HG03095 (cell line): ENCODE results near the gene PAPLN.

Source experiments
- ATAC-seq: cut with Tn5 transposase; IDR thresholded peaks from one replicate; pipeline ENCODE4 v1.9.1; 2021; ENCODE audit warnings: moderate library complexity; ENCODE audit not compliant: unreplicated experiment

PAPLN gene

DNA sequence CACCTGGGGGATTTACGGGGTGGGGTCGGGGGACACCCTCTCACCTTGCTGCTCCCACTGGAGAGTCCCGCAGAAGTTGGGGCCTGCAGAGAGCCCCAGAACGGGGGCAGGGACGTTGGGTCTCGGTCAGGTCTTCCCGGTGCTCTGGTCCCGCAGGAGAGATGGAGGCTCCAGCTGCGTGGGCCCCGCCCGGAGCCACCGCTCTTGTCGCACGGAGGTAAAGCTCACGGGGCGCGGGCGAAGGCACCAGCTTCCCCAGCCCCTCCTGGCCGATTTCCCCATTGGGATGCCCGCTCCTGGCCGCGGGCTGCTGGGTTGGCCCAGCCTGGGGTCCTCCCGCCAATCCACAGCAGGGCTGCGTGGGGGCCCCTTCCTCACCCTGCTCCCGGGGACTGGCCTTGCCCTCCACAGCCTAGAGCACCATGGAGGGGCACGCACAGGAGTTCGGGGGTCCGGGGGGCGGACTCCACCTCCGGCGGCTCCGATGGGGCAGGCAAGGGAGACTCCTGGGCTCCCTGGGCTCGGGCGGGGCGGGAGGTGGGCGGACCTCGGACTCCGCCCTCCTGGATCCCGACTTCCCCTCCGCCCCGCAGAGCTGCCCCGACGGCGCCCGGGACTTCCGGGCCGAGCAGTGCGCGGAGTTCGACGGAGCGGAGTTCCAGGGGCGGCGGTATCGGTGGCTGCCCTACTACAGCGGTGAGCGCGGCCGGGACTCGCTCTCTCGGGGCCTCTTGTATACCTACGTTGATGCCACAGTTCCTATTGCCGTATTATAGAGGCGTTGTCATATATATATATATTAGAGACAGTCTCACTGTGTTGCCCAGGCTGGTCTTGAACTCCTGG lies 8.4 kb downstream of the PAPLN start:
- ATAC-seq: peak; percentile 58

DNA sequence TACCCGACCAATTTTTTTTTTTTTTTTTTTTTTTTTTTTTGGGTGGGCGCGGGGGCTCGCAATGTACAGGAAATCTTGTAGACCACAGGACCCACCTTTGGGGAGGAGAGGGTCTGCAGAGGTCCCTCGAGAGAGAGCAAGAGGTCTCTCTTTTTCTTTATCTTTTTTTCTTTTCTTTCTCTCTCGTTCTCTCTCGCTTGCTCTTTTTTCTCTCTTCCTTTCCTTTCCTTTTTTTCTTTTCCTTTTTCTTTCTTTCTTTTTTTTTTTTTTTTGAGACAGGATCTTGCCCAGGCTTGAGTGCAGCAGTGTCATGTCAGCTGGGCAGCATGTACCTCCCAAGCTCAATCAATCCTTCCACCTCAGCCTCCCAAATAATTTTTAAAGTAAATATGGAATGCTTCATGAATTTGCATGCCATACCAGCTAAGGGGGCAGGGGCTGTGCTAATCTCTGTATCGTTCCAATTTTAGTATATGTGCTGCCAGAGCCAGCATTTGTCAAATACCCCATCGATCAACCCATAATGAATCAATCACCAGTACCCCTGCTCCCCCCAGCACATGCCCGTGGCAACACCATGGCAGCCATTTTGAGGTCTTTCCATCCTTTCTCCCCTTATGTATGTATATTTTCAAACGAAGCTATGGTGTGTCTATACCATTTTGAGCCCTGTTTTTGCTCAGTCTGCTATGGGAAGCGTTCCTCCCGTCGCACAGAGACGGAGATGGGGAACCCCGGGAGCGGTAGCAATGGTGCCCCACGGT lies 9.3 kb downstream of the PAPLN start:
- ATAC-seq: no peak

DNA sequence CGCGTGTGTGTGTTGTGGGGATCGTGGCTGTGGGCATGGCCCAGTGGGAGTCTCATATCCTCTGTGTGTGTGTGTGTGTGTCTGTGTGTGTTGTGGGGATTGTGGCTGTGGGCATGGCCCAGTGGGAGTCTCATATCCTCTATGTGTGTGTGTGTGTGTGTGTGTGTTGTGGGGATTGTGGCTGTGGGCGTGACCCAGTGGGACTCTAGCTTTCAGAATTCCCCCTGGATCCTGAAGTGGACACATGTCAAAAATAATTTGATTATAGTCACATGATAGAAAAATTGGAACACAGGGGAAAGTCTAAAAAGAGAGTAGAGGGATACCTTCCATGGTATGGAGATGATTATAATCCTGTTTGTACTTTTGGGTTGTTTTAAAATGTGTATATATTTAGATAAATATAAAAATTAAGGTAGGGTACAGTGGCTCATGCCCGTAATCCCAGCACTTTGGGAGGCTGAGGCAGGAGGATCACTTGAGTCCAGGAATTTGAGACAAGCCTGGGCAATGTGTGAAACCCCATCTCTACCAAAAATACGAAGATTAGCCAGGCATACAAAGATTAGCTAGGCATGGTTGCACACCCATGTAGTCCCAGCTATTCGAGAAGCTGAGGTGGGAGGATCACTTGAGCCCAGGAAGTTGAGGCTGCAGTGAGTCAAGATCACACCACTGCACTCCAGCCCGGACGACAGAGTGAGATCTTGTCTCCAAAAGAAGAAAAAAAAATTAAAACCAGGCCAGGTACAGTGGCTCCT lies 11.0 kb downstream of the PAPLN start:
- no peak for ATAC-seq

DNA sequence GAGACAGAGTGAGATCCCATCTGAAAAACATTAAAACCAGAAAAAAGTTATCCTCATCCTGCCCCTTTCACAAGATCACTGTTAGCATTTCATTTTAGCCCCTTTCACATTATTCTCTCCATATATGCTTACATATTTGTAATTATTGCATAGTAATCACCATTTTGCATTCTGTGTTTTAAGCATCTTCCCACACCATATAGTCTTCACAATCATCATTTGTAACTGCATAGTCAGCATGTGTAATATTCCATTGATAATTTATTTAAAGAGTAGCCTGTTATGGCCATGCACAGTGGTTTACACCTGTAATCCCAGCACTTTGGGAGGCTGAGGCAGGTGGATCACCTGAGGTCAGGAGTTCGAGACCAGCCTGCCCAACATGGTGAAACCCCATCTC lies 11.8 kb downstream of the PAPLN start:
- ATAC-seq: no peak

DNA sequence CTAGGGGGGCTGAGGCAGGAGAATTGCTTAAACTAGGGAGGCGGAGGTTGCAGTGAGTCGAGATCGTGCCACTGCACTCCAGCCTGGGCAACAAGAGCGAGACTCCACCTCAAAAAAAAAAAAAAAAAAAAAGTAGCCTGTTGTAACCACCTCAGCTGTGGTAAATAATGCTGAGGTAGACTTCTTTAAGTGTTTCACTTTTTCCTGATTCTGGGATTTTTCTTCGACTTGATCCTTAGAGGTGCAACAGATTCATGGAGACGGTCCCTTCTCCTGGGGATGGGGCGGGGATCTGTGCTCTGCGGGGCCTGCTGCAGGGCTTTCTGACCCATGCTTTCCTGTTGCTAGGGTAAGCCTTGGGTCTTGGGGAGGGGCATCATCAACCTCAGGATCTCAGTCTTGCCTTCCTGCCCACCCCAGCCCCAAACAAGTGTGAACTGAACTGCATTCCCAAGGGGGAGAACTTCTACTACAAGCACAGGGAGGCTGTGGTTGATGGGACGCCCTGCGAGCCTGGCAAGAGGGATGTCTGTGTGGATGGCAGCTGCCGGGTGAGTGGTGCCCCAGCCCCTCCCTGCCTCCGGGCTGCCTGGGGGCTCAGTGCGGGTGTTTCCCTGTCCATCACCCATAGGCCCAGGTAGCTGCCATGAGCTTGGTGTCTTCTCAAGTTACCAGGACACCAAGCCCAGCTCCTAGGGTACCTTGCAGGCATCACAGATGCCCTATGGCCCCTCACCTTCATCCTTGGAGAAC lies 12.4 kb downstream of the PAPLN start:
- ATAC-seq: no peak

DNA sequence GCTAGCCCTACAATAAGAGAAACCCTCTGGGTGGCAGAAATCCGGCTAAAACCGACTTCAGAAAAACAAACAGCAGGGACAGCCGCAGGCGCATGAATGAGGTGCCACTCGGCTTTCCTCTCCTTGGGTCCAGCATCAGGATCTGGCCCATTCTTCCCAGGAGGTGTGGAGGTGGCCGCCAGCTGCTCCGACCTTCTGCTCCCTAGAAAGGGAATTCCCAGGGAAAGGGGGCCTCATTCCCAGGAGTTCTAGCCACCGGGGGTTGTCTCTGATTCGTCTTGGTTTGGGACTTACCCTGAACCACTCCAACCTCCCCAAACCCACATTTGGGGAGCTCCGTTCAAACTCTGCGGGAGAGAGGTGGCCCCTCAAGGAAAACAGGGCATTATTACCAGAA lies 13.0 kb downstream of the PAPLN start:
- ATAC-seq: no peak

DNA sequence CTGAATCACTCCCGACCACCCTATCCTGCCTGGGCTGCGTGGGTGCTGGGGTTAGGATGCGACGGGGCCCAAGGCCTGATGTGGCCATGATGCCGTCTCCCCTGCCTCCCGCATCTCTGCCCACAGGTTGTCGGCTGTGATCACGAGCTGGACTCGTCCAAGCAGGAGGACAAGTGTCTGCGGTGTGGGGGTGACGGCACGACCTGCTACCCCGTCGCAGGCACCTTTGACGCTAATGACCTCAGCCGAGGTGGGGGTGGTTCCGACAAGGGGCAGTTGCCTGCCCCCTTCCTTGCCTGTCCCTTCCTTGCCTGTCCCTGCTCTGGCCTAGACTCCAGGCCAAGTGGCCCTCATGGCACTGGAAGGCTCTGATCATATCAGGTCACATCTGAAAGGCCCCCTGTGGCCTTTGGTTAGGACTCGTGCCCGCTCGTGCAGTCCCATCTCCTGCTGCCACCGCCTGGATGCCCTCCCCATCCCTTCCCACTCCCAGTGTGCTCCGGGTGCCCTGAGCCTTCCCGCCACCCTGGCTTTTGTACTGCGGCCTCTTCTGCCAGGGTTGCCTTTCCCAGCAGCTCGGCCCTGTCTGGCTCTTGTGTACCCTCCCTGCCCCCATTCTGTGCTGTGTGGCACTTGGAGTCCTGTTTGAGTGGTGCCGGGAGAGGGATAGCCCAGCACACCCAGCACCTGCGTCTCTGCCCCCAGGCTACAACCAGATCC lies 13.6 kb downstream of the PAPLN start:
- ATAC-seq: no peak

DNA sequence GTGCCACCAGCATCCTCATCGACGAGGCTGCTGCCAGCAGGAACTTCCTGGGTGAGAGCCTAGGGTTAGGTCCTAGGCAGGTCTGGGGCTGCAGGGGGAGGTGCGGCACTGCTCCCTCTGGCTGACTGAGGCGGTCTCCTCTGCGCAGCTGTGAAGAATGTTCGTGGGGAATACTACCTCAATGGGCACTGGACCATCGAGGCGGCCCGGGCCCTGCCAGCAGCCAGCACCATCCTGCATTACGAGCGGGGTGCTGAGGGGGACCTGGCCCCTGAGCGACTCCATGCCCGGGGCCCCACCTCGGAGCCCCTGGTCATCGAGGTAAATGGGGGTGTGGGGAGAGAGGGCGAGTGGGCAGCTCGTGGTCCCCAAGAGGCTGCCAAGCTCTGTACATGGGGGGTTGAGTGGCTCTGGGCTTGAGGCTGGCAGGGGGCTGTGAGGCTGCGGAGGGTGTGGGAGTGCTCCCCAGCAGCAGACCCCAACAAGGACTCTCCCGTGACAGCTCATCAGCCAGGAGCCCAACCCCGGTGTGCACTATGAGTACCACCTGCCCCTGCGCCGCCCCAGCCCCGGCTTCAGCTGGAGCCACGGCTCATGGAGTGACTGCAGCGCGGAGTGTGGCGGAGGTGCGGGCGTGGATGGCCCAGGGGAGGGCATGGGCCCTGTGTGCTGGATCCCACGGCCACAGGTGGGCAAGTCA lies 14.4 kb downstream of the PAPLN start:
- no peak for ATAC-seq

DNA sequence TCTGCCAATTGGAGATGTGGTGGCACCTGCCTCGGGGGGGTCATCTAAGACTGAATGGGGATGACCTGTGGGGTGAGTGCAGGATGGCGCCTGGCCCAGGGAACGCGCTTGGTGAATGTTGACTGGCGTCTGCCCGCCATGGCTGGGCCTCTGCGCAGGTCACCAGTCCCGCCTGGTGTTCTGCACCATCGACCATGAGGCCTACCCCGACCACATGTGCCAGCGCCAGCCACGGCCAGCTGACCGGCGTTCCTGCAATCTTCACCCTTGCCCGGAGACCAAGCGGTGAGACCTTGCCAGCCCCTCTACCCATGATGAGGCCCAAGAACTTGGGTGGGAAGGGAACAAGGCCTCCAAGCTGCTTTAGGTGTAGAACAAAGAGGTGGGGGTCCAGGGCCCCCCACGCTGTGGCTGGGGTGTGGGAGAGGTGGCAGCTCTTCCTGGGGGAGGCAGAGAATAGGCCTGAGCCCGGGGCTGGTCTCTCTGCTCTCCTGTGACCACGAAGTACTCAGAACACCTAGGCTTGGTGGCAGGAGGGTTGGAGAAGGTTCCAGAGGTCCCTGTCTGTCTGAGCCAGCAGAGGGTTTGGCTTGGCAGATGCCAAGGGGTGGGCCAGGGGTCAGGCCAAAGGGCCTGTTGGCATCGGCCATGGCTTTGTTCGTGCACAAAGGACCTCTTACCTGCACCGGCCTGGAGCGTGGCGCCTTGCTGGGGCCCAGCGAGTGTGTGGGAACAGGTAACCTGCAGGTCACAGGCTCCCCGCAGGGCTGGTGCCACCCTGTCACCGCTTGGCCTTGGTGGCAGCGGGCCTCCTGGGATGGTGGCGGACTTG lies 15.4 kb downstream of the PAPLN start:
- ATAC-seq: no peak

DNA sequence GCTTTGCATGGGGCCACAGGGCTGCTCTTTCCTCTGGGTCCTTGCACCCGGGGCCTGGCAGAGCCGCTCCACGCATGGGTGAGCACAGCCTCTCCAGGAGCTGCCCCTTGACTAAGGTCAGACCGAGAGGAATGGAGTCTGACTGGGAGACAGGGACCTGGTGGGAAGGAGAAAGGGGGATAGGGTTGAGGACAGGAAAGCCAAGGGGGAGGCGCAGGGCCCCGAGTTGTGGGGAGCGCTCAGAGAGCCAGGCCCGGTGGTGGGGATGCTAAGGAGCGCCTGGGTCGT lies 16.0 kb downstream of the PAPLN start:
- no peak for ATAC-seq

DNA sequence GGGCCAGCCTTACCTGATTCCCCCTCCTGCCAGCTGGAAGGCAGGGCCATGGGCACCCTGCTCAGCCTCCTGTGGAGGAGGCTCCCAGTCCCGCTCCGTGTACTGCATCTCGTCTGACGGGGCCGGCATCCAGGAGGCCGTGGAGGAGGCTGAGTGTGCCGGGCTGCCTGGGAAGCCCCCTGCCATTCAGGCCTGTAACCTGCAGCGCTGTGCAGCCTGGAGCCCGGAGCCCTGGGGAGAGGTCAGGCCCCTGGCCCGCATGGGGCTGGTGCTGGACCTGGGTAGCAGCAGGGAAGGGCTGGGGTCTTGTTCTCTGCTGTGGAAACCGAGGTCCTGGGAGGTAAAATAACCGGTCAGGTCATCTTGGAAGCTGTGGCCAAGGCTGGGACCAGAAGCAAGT lies 16.4 kb downstream of the PAPLN start:
- ATAC-seq: no peak

DNA sequence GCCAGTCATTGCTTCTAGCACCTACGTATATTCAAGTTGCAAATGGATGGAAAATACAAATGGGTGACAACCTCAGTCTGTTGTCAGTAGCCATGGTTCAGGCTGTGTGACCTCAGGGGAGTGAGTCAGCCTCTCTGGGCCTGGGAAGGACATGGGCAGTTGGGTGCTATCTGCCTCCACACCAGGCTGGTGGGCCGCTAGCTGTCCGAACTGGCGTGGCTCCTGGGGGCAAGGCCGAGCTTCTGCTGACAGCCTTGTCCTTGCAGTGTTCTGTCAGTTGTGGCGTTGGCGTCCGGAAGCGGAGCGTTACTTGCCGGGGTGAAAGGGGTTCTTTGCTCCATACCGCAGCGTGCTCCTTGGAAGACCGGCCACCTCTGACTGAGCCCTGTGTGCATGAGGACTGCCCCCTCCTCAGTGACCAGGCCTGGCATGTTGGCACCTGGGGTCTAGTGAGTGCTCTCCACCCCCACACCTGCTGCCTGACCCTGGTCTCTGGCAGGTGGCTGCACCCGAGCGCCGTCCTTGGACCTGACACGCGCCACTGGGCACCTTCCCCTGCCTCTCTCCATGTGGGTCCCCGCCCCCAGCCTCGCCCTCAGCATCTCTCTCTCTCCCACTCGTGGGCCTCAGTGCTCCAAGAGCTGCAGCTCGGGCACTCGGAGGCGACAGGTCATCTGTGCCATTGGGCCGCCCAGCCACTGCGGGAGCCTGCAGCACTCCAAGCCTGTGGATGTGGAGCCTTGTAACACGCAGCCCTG lies 17.1 kb downstream of the PAPLN start:
- ATAC-seq: no peak

DNA sequence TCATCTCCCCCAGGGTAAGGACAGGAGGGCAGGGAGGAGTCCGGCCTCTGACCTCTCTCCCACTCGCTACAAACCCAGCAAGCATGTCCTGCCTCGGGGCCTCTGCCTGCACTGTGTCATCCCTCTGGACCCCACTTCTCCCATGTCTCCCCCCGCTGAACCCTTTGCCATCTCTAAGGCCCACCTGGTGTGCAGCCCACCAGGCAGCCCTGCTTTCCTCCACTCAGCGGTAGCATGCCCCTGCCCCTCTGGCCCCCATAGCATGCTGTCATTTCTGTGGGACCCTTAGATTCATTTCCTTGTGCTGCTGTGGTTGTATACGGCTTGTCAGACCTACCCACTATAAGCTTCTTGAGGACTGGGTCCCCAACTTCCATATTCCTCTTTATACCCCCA lies 17.7 kb downstream of the PAPLN start:
- ATAC-seq: no peak

DNA sequence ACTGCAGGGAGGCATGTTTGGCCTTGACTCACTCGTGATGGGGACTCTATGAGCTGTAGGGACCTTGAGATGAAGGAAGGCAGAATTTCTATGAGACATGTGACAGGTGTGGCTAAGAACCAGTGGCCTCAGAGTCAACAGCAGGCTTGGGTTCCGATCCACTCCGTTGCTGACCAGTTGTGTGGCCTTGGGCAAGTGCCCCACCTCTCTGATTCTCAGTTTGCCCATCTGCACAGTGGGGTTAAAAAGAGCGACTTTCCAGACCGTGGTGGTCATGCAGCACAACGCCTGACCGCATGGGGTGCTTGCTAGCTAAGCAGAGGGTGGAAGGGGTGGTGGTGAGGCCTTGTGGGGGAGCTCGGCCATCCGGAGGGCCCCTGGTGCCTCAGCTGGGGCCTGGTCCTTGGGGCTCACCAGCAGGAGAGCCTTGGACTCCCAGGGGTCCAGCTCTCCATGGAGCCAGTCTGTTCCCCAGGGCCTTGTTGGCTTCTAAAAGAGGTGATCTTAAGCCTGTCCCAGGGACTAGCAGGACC lies 18.5 kb downstream of the PAPLN start:
- no peak for ATAC-seq

DNA sequence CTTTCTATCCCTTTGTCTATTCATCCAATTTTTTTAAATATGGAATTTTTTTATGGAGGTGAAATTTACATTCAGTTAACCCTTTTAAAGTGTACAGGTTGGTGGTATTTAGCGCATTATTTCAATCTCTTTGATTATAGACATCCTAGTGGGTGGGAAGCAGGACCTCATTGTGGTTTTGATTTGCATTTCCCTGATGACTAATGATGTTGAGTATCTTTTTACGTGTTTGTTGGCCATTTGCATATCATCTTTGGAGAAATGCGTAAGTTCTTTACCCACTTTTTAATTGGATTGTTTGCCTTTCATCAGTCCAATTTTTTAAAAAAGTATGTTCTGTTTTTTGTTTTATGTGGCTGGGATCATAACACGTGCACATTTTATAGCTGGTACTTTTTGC lies 20.8 kb downstream of the PAPLN start:
- ATAC-seq: no peak

DNA sequence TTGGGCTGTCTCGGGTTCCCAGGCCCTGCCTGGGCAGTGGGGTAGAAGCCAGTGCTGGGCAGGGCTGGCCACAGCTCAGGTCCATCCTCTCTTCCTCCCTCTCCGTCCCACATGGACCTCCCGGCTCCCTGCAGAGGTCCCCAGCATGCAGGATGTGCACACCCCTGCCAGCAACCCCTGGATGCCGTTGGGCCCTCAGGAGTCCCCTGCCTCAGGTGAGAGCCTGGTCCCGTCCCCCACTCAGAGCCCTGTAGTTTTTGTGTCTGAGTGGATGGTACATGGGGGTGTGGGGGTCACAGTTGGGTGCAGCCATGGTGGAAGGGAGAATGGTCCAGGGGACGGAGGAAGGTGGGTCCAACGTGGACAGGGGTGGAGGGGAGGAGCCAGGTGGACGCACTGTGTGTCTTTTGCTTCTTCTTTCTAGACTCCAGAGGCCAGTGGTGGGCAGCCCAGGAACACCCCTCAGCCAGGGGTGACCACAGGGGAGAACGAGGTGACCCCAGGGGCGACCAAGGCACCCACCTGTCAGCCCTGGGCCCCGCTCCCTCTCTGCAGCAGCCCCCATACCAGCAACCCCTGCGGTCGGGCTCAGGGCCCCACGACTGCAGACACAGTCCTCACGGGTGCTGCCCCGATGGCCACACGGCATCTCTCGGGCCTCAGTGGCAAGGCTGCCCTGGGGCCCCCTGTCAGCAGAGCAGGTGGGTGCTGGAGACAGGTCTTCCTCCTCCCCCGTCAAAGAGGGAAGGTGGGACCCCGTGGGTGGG lies 21.7 kb downstream of the PAPLN start:
- no peak for ATAC-seq

DNA sequence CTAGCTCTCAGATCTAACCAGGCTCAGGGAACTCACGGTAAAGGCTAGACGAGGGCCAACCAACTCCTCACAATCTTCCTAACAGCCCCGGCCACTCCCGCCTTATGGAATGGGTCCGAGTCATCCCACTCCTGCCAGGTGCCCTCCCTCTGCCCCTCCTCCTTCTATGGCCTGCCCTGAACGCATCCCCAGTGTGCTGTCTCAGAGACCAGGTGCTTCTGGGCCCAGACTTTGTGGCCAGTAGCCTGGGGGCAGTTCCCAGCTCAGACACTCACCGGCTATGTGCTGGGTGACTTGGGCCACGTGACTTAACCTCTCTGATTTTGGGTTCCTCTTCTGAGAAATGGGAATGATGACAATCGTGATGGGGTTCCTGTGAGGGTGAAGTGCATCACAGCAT lies 22.5 kb downstream of the PAPLN start:
- ATAC-seq: no peak
